Naive thymus-derived CD8-positive, alpha-beta T cell (primary cell): ENCODE data around the gene KBTBD2. TPM values are rescaled to one million over a fixed set of nuclear protein-coding genes. Genes with fewer than 3 reads are reported as not detected.
"Not testable (repeated sequence)": the region's sequence is repeated elsewhere in the genome, so short reads cannot be mapped to it uniquely, and the experiment has no call there.

ENCODE experiments used
- ATAC-seq, 2 donors: fragments of 150-1000 bp; cut with Tn5 transposase in 1 of 2; sonication (Bioruptor Pico), chemical (Tn5 transposase) in 1 of 2; 1 replicate in 1 of 2; 2 replicates in 1 of 2; pipeline ENCODE4 v1.10.0; 2021; ENCODE audit warnings: mild to moderate bottlenecking in 2 of 2, moderate library complexity in 2 of 2
- POLR2A ChIA-PET: fragments of 350-600 bp; sonication (Branson Sonifier 250); formaldehyde crosslinking; loops from one replicate; lab custom pipeline; 2021; ENCODE audit warnings: antibody characterized with exemption; lab: Charles Lee
- DNase-seq, 10 donors: peaks; one replicate each; pipeline versions ENCODE4 v3.0.0 to v3.0.0-alpha.2; 2020 to 2022
- H3K27ac Mint-ChIP-seq, 10 donors: one replicate each; pipeline ENCODE4 v1.8.0; 2020 to 2022; ENCODE audit warnings: mild to moderate bottlenecking in 10 of 10, mixed read lengths in 10 of 10, moderate library complexity in 4 of 10, inconsistent platforms in 1 of 10
- H3K27me3 Mint-ChIP-seq, 5 donors: one replicate each; pipeline ENCODE4 v1.8.0; 2021 to 2022; ENCODE audit warnings: mixed read lengths in 5 of 5
- H3K36me3 Mint-ChIP-seq, 3 donors: one replicate each; pipeline ENCODE4 v1.8.0; 2020 to 2022; ENCODE audit warnings: mixed read lengths in 3 of 3, mild to moderate bottlenecking in 2 of 3, inconsistent platforms in 1 of 3
- H3K4me1 Mint-ChIP-seq, 4 donors: one replicate each; pipeline ENCODE4 v1.8.0; 2021 to 2022; ENCODE audit warnings: mixed read lengths in 4 of 4
- H3K4me3 Mint-ChIP-seq, 10 donors: one replicate each; pipeline ENCODE4 v1.8.0; 2020 to 2022; ENCODE audit warnings: mild to moderate bottlenecking in 10 of 10, mixed read lengths in 10 of 10, moderate library complexity in 6 of 10, inconsistent platforms in 1 of 10
- H3K9me3 Mint-ChIP-seq, 9 donors: one replicate each; pipeline ENCODE4 v1.8.0; 2020 to 2022; ENCODE audit warnings: mixed read lengths in 9 of 9, mild to moderate bottlenecking in 3 of 9, inconsistent platforms in 1 of 9, moderate library complexity in 1 of 9
- polyA plus RNA-seq, 3 donors: library from polyadenylated mRNA; unstranded; fragments of 300-500 nt; fragmentation: Illumina TruSeq; gene quantifications; one replicate each; pipeline ENCODE4 v1.2.3, GENCODE V29; 2021
- total RNA-seq, 8 experiments: library from RNA in 2 of 8; stranded (reverse) in 2 of 8; gene quantifications; one replicate each; pipeline ENCODE4 v1.2.3 and lab custom pipeline; 2021 to 2026

The KBTBD2 gene
- total and polyA plus RNA-seq, 5 experiments from 2014 or later, result 15.7 to 64.6 (median 24.7) TPM

DNA sequence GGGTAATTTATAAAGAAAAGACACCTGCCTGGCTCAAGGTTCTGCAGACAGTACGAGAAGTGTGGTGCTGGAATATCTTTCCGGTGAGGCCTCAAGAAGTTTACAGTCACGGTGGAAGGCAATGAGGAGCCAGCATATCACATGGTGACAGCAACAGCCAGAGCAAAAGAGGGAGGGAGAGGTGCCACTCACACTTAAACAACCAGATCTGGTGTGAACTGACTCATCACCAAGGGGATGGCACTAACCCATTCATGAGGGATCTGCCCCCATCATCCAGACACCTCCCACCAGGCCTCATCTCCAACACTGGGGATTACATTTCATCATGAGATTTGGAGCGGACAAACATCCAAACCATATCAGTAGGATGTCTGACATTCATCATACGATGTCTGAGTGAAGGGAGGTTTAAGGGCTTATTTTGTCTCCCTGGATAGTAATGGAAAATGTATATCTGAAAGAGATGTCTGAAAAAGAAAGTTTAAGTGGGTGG lies 23.5 kb upstream of the KBTBD2 start:
- no peak for ATAC-seq

DNA sequence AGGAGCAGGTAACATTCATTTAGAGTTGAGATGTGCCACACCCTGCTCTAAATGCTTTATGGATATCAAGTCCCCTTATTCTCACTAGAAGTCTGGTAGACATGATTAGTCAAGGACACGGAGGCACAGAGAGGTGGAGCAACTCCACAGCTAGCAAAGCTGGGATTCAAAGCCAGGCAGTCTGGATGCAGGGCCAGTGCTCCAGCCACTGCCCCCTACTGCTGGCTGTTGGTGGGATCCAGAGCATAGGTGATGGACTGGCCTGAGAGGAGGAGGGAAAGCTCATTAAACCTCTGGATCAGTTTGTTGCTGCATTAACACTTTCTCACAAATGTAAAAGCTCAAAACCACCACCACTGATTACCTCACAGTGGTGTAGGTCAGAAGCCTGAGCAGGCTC lies 22.6 kb upstream of the KBTBD2 start:
- no peaks in the 10 kb centered on the region for H3K27me3 Mint-ChIP-seq
- ATAC-seq (no peak), DNase-seq (no peak)
- peaks cover 0 to 6% (median 0%) of the 10 kb centered on the region in 4 donors for H3K4me1 Mint-ChIP-seq
- H3K36me3 Mint-ChIP-seq, result peaks cover 0 to 5% (median 0%) of the 10 kb centered on the region in 3 donors
- no peak overlapping the region for H3K4me3 Mint-ChIP-seq
- peak overlapping the region in 1 of 10 donors; percentile 29 for H3K27ac Mint-ChIP-seq
- no peaks in the 10 kb centered on the region for H3K9me3 Mint-ChIP-seq
- POLR2A ChIA-PET, result interaction anchor here (2.4 kb wide), 1 partner anchor 23 kb away, joined by 7 read pairs; the partner anchor contains the start of gene KBTBD2

More for the DNA sequence above, 23.5 kb upstream of the KBTBD2 start:
- POLR2A ChIA-PET, result no interaction called here
- no peaks in the 10 kb centered on the region for H3K9me3 Mint-ChIP-seq
- H3K27ac Mint-ChIP-seq, result peak overlapping the region in 1 of 10 donors; percentile 11
- no peaks in the 10 kb centered on the region for H3K27me3 Mint-ChIP-seq
- H3K4me1 Mint-ChIP-seq, result peaks cover 0 to 6% (median 0%) of the 10 kb centered on the region in 4 donors
- H3K4me3 Mint-ChIP-seq, result no peak overlapping the region
- peaks cover 0 to 5% (median 0%) of the 10 kb centered on the region in 3 donors for H3K36me3 Mint-ChIP-seq
- DNase-seq, result no peak

DNA sequence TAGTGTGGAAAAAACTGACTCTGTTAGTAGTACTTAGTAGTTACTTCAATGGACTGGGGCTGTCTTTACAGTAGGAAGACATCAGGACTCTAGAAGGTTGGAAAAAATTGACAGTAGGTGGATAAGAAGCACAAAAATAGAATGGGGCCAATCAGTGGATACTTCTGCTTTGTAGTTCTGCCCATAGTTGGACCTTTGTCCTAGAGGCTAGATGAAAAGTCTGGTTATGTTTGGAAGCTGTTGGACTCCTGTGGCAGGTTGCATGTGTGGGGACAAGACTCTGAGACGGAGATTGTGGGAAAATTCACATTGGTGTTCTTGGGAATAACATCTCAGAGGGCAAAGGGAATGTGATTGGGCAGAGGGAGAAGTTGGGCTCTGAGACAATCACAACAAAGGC lies 18.6 kb upstream of the KBTBD2 start:
- POLR2A ChIA-PET, result no interaction called here
- H3K9me3 Mint-ChIP-seq, result no peaks in the 10 kb centered on the region
- H3K36me3 Mint-ChIP-seq, result no peaks in the 10 kb centered on the region
- DNase-seq (no peak), ATAC-seq (no peak)
- no peak overlapping the region for H3K27ac Mint-ChIP-seq
- no peak overlapping the region for H3K4me3 Mint-ChIP-seq
- peaks cover 2 to 8% (median 5%) of the 10 kb centered on the region in 4 donors for H3K4me1 Mint-ChIP-seq
- no peaks in the 10 kb centered on the region for H3K27me3 Mint-ChIP-seq

DNA sequence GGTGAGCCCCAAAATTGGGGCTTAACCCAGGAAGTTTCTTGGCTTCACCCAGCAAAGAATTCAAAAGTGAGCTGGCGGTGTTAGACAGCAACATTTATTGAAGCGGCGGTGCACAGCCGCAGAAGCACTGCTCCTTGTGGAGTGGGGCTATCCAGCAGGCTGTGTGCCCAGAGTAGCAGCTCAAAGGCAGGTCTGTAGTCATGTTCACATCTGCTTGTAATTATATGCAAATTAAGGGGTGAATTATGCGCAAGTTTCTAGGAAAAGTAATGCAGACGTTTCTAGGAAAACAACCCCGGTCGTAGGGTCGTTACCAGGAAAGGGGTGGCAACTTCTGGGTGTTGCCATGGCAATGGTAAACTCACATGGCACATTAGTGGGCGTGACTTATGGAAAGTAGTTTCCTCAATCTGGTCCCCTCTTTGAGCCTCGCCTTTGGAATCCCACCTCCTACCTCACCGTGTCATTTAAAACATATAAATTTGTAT lies 13.7 kb upstream of the KBTBD2 start:
- Mint-ChIP-seq H3K9me3 (no peaks in the 10 kb centered on the region), H3K27me3 (peaks cover 0 to 3% (median 0%) of the 10 kb centered on the region in 5 donors), H3K4me3 (peak overlapping the region; percentile 77 to 91 (median 82)), H3K36me3 (no peaks in the 10 kb centered on the region), H3K27ac (peak overlapping the region; percentile 84 to 98 (median 94)), H3K4me1 (peaks cover 0 to 19% (median 15%) of the 10 kb centered on the region in 4 donors)
- POLR2A ChIA-PET, result interaction anchor here (5.0 kb wide), 1 partner anchor 14 kb away, joined by 50 read pairs; the partner anchor contains the start of gene KBTBD2
- ATAC-seq, result peak; percentile 88 to 94
- peak; percentile 30 to 86 (median 80) for DNase-seq

DNA sequence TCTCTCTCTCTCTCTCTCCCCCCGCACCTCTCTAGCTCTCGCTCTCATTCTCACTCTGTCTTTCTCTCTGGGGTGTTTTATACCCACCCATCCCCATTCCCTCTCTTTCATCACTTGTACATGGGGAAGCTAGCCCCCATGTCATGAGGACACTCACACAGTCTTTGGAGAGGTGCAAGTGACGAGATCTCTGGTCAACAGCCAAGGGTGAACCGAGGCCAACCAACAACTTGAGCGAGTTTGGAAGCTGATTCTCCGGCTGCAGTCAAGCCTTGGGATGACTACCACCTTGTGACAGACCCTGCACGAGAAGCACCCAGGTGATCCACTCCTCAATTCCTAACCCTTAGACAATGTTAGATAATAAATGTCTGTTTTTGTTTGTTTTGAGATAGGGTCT lies 10.1 kb upstream of the KBTBD2 start:
- DNase-seq (no peak), ATAC-seq (no peak)
- H3K4me1 Mint-ChIP-seq, result peaks cover 3 to 19% (median 15%) of the 10 kb centered on the region in 4 donors
- H3K27ac Mint-ChIP-seq, result peak overlapping the region in 4 of 10 donors; percentile 13 to 71 (median 53)
- peaks cover 0 to 7% (median 0%) of the 10 kb centered on the region in 5 donors for H3K27me3 Mint-ChIP-seq
- POLR2A ChIA-PET, result interaction anchor here (3.3 kb wide), 1 partner anchor 10 kb away, joined by 23 read pairs; the partner anchor contains the start of gene KBTBD2
- H3K4me3 Mint-ChIP-seq, result no peak overlapping the region
- H3K36me3 Mint-ChIP-seq, result no peaks in the 10 kb centered on the region
- no peaks in the 10 kb centered on the region for H3K9me3 Mint-ChIP-seq

DNA sequence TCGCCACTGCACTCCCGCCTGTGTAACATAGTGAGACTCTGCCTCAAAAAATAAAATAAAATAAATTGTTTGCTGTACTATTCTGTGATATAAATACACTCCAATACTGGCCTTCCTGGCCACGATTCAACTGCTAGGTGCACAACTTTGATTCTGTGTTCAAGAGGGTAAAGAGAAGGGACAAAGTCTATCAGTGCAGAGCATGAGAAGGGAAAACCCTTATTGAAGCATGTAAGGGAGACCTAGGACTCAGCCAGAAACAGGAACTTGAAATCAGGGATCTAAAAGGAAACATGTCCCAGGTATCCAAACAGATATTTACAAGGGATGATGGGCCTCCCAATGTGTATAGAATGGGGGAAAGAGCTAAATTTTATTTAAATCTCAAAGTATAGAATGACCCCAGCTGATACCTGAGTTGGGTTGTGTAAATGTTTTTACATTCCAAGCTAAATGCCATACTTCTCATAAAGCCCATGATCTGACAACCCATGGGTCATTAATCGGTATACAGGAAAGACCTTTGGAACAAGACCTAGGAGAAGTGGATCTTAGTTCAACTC lies 9.0 kb upstream of the KBTBD2 start:
- H3K4me3 Mint-ChIP-seq, result no peak overlapping the region
- no peaks in the 10 kb centered on the region for H3K9me3 Mint-ChIP-seq
- H3K27ac Mint-ChIP-seq, result peak overlapping the region in 2 of 10 donors; percentile 10 to 36
- H3K4me1 Mint-ChIP-seq, result peaks cover 3 to 14% (median 13%) of the 10 kb centered on the region in 4 donors
- DNase-seq (no peak), ATAC-seq (no peak)
- no peaks in the 10 kb centered on the region for H3K36me3 Mint-ChIP-seq
- POLR2A ChIA-PET, result interaction anchor here (0.9 to 3.3 kb wide), 2 partner anchors 9 to 54 kb away, joined by 3 to 23 read pairs; partner anchors contain the start of gene KBTBD2
- peaks cover 0 to 7% (median 0%) of the 10 kb centered on the region in 5 donors for H3K27me3 Mint-ChIP-seq

DNA sequence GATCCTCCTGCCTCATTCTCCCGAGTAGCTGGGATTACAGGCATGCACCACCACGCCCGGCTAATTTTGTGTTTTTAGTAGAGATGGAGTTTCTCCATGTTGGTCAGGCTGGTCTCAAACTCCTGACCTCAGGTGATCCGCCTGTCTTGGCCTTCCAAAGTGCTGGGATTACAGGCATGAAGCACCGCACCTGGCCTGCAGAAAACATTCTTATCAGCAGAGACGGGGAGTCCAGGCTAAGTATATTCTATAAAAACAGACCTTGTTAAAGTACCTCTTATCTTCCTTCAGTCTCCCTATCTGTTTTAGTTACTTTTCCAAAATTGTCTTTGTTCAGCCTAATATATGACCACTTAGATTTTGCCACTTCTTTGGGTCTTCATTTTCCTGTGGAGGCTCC lies 5.8 kb upstream of the KBTBD2 start:
- DNase-seq, H3K4me3 Mint-ChIP-seq, POLR2A ChIA-PET, ATAC-seq, H3K9me3 Mint-ChIP-seq, H3K27ac Mint-ChIP-seq, H3K36me3 Mint-ChIP-seq, H3K27me3 Mint-ChIP-seq: not testable (repeated sequence)
- H3K4me1 Mint-ChIP-seq, result peaks cover 10 to 17% (median 12%) of the 10 kb centered on the region in 4 donors

DNA sequence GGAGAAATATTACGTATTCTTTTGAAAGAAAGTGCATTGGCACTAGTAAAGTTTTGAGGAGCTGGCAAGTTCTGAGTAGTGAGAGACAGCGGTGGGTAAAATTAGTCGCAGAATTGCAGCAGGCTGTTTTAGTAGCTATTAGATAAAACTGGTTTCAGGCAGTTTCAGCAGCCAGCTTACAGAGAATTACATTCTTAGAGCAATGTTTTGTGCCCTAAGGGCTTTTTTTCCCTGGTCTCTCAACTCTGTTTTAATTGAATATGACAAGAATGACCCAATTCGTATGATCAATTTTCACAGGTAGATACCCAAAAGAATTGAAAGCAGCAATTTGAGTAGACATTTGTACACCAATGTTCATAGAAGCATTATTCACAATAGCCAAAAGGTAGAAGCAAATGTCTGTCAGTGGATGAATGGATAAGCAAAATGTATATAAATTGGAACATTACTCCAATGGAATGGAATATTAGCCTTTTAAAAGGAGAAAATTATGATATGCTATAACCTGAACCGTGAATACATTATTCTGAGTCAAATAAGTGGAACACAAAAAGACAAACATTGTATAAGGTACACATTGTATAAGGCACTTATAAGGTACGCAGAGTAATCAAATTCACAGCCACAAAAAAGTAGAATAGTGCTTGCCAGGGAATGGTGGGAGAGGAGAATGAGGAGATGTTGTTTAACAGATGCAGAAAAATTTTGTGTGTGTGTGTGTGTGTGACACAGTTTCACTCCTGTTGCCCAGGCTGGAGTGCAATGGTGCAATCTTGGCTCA lies 5.2 kb upstream of the KBTBD2 start:
- peaks cover 0 to 7% (median 0%) of the 10 kb centered on the region in 5 donors for H3K27me3 Mint-ChIP-seq
- H3K36me3 Mint-ChIP-seq, result no peaks in the 10 kb centered on the region
- H3K4me3 Mint-ChIP-seq, result no peak overlapping the region
- H3K9me3 Mint-ChIP-seq, result no peaks in the 10 kb centered on the region
- peaks cover 10 to 21% (median 14%) of the 10 kb centered on the region in 4 donors for H3K4me1 Mint-ChIP-seq
- ATAC-seq, result no peak
- DNase-seq, result no peak
- H3K27ac Mint-ChIP-seq, result no peak overlapping the region
- POLR2A ChIA-PET, result no interaction called here

DNA sequence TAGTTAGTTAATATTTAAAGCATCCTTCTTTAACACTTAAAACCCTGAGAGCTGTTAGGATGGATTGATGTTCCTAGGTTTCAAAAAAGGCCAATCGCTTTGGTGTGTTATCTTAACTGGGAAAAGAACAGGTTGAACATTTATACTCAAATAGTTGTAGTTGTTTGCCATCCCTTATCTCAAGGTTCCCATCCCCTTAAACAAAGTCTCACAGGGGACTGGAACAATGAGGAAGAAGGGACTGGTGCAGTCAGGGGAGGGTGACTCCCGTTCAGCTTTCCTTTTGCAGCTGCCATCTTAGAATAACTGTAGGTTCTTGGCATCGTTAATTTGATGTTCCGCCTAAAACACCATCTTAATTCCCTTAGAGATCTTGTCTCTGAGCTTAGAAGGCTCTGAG lies 2.6 kb upstream of the KBTBD2 start:
- H3K9me3 Mint-ChIP-seq, result no peaks in the 10 kb centered on the region
- H3K27me3 Mint-ChIP-seq, result peaks cover 0 to 4% (median 0%) of the 10 kb centered on the region in 5 donors
- peak overlapping the region in 7 of 10 donors; percentile 2 to 100 (median 98) for H3K27ac Mint-ChIP-seq
- no peak overlapping the region for H3K4me3 Mint-ChIP-seq
- POLR2A ChIA-PET, result interaction anchor here (5.0 kb wide), 1 partner anchor 13 kb away, joined by 50 read pairs; no protein-coding TSS in a partner anchor
- DNase-seq, result no peak
- H3K4me1 Mint-ChIP-seq, result peaks cover 21 to 34% (median 25%) of the 10 kb centered on the region in 4 donors
- no peaks in the 10 kb centered on the region for H3K36me3 Mint-ChIP-seq
- ATAC-seq, result no peak

DNA sequence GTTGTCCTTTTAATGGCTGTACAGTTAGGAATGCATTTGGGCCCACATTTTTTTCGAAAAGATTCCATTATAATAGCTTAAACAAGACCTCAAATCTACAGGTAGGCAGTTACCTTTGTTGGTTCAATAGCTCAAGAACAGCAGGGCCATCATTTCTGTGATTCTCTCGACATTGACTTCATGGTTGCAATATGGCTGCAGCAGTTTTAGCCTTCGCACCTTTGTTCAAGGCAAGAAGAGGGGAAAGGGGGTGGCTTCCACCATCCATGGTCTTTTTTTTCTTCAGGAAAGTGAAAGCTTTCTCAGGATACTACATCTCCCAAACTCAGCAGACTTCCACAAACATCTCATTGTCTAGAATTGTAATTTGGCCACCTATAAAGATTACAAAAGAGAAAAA lies 2.2 kb upstream of the KBTBD2 start:
- Mint-ChIP-seq H3K36me3 (peaks cover 0 to under 1% (median 0%) of the 10 kb centered on the region in 3 donors), H3K27me3 (peaks cover 0 to 4% (median 0%) of the 10 kb centered on the region in 5 donors), H3K4me3 (peak overlapping the region in 3 of 10 donors; percentile 51 to 94 (median 92)), H3K27ac (peak overlapping the region in 9 of 10 donors; percentile 71 to 100 (median 99)), H3K9me3 (no peaks in the 10 kb centered on the region), H3K4me1 (peaks cover 21 to 38% (median 29%) of the 10 kb centered on the region in 4 donors)
- DNase-seq (no peak), ATAC-seq (no peak)
- POLR2A ChIA-PET, result interaction anchor here (3.9 to 5.0 kb wide), 3 partner anchors 8 to 47 kb away, joined by 22 to 50 read pairs (median 23); no protein-coding TSS in a partner anchor

DNA sequence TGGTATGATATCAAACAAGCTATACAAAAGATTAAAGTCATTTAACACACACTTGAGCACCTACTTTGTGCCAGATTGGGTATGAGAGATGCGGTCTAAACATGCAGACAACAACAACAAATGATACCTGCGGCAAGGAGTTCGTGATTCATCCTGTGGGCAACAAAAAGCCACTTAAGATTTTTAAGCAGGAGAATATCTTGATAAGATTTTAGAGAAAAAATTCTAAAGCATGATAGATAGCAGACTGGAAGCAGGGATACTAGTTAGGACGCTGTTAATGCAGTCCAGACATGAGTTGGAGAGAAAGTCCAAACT lies 1.6 kb upstream of the KBTBD2 start:
- H3K27ac Mint-ChIP-seq, result peak overlapping the region; percentile 96 to 100 (median 99)
- no peaks in the 10 kb centered on the region for H3K9me3 Mint-ChIP-seq
- peaks cover 0 to 4% (median 0%) of the 10 kb centered on the region in 5 donors for H3K27me3 Mint-ChIP-seq
- peaks cover 20 to 44% (median 34%) of the 10 kb centered on the region in 4 donors for H3K4me1 Mint-ChIP-seq
- peak overlapping the region in 9 of 10 donors; percentile 51 to 97 (median 93) for H3K4me3 Mint-ChIP-seq
- ATAC-seq (no peak), DNase-seq (peak in 1 of 10 donors; percentile 15)
- POLR2A ChIA-PET, result interaction anchor here (1.3 to 5.0 kb wide), 4 partner anchors 8 to 47 kb away, joined by 3 to 50 read pairs (median 22); no protein-coding TSS in a partner anchor
- peaks cover 0 to 4% (median 0%) of the 10 kb centered on the region in 3 donors for H3K36me3 Mint-ChIP-seq
